ENCODE data around the gene EIF1AX. TPM values are rescaled to one million over a fixed set of nuclear protein-coding genes. Genes with fewer than 3 reads are reported as not detected.

Gene EIF1AX
- total RNA-seq, 1 donor from 2014 or later = 60.0 TPM

GRCh38 chrX:20112022-20112774 lies 29.4 kb downstream of the EIF1AX start:
- ATAC-seq = no peak
- intact Hi-C loops (cut with DNase I) = no loop called here
- DNase-seq = no peak

GRCh38 chrX:20111271-20111670 lies 30.4 kb downstream of the EIF1AX start:
- ATAC-seq = no peak
- intact Hi-C loops (cut with DNase I) = no loop called here
- no peaks in the 10 kb centered on the region for H3K4me1 ChIP-seq
- H3K4me3 ChIP-seq = no peak overlapping the region
- no peak for DNase-seq
- H3K27me3 ChIP-seq (ENCODE audit: low read depth) = peaks cover 4% of the 10 kb centered on the region
- no peak for TF ChIP-seq CTCF (IDR thresholded peaks at IDR 0.05)
- H3K27ac ChIP-seq = no peak overlapping the region
- no peaks in the 10 kb centered on the region for H3K9me3 ChIP-seq
- no peaks in the 10 kb centered on the region for H3K36me3 ChIP-seq

More at GRCh38 chrX:20112022-20112774, 29.4 kb downstream of the EIF1AX start:
- Histone ChIP-seq H3K4me1 (no peaks in the 10 kb centered on the region), H3K27ac (no peak overlapping the region), H3K9me3 (no peaks in the 10 kb centered on the region), H3K36me3 (no peaks in the 10 kb centered on the region), H3K27me3 (ENCODE audit: low read depth) (peaks cover 10% of the 10 kb centered on the region), H3K4me3 (no peak overlapping the region)
- TF ChIP-seq CTCF (IDR thresholded peaks at IDR 0.05) = no peak

GRCh38 chrX:20101934-20102581 lies 39.6 kb downstream of the EIF1AX start:
- ATAC-seq (peak; percentile 62 to 67), DNase-seq (no peak)
- TF ChIP-seq CTCF (IDR thresholded peaks at IDR 0.05) = no peak
- Histone ChIP-seq H3K4me1 (no peaks in the 10 kb centered on the region), H3K27me3 (ENCODE audit: low read depth) (no peaks in the 10 kb centered on the region), H3K27ac (no peak overlapping the region), H3K9me3 (no peaks in the 10 kb centered on the region), H3K36me3 (no peaks in the 10 kb centered on the region), H3K4me3 (no peak overlapping the region)
- intact Hi-C loops (cut with DNase I) = no loop called here

GRCh38 chrX:20091499-20091898 lies 50.1 kb downstream of the EIF1AX start:
- Histone ChIP-seq H3K4me1 (no peaks in the 10 kb centered on the region), H3K9me3 (no peaks in the 10 kb centered on the region), H3K4me3 (no peak overlapping the region), H3K27me3 (ENCODE audit: low read depth) (no peaks in the 10 kb centered on the region), H3K27ac (no peak overlapping the region), H3K36me3 (no peaks in the 10 kb centered on the region)
- DNase-seq (no peak), ATAC-seq (no peak)
- no peak for TF ChIP-seq CTCF (IDR thresholded peaks at IDR 0.05)
- intact Hi-C loops (cut with DNase I) = no loop called here

GRCh38 chrX:20089845-20090244 lies 51.8 kb downstream of the EIF1AX start:
- intact Hi-C loops (cut with DNase I) = no loop called here
- Histone ChIP-seq H3K36me3 (no peaks in the 10 kb centered on the region), H3K4me3 (no peak overlapping the region), H3K27ac (no peak overlapping the region), H3K27me3 (ENCODE audit: low read depth) (no peaks in the 10 kb centered on the region), H3K4me1 (no peaks in the 10 kb centered on the region), H3K9me3 (no peaks in the 10 kb centered on the region)
- no peak for DNase-seq
- ATAC-seq = no peak
- no peak for TF ChIP-seq CTCF (IDR thresholded peaks at IDR 0.05)

All from lower lobe of right lung (tissue), 2 donors.